ENCODE measurements around the gene HDAC11.

DNA sequence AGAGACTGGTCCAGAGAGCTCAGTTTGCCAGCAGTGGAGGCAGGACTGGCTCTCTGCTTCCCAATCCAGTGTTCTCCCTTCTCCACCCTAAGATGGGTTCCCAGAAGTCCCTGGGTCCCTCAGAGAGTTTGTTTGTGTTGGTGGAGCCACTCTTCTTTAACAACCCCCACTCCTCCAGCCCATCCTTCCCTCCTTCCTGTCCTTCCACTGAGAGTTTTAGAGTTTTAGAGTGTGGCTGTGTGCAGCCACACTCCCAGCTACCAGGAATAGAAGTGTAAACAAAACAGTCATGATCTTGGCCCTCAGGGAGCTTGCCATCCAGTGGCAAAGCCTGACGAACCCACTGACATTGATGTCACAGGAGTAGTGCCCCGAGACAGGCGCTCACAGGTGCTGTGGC is 56.3 kb downstream of the HDAC11 start:
- TF ChIP-seq RAD21 (IDR thresholded peaks at IDR 0.05) (no peak), YY1 (IDR thresholded peaks at IDR 0.05) (no peak), RXRA (IDR thresholded peaks at IDR 0.05) (no peak), TAF1 (conservative IDR thresholded peaks at IDR 0.05) (no peak)
- TF ChIP-seq, protein P1, sequence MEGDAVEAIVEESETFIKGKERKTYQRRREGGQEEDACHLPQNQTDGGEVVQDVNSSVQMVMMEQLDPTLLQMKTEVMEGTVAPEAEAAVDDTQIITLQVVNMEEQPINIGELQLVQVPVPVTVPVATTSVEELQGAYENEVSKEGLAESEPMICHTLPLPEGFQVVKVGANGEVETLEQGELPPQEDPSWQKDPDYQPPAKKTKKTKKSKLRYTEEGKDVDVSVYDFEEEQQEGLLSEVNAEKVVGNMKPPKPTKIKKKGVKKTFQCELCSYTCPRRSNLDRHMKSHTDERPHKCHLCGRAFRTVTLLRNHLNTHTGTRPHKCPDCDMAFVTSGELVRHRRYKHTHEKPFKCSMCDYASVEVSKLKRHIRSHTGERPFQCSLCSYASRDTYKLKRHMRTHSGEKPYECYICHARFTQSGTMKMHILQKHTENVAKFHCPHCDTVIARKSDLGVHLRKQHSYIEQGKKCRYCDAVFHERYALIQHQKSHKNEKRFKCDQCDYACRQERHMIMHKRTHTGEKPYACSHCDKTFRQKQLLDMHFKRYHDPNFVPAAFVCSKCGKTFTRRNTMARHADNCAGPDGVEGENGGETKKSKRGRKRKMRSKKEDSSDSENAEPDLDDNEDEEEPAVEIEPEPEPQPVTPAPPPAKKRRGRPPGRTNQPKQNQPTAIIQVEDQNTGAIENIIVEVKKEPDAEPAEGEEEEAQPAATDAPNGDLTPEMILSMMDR (IDR thresholded peaks at IDR 0.05; ENCODE audit: low read depth, low read length, missing input control), result no peak
